Stomach (tissue), 4 donors: ENCODE data around the gene NPIPB8.

Experiments
- CTCF ChIP-seq, 7 experiments: fragments of 450-650 bp in 4 of 7; fragments of 200-600 bp in 3 of 7; sonication (generic) in 3 of 7; IDR thresholded peaks; one replicate each; pipeline ENCODE4 v1.5.1; 2016 to 2019; ENCODE audit warnings: antibody characterized with exemption in 7 of 7, control low read depth in 2 of 7, mild to moderate bottlenecking in 1 of 7
- EP300 ChIP-seq: sonication (generic); formaldehyde crosslinking; IDR thresholded peaks from one replicate; pipeline ENCODE4 v1.6.1; 2017; ENCODE audit warnings: antibody characterized with exemption
- POLR2A ChIP-seq, 4 donors: fragments of 450-650 bp; IDR thresholded peaks; one replicate each; pipeline ENCODE4 v1.6.1; 2016; ENCODE audit warnings: antibody characterized with exemption in 4 of 4, control low read depth in 2 of 4, mild to moderate bottlenecking in 1 of 4, moderate library complexity in 1 of 4
- POLR2AphosphoS5 ChIP-seq, 3 donors: sonication (generic); formaldehyde crosslinking; IDR thresholded peaks; one replicate each; pipeline ENCODE4 v1.6.1; 2016; ENCODE audit warnings: antibody characterized with exemption in 3 of 3

- no peak for TF ChIP-seq CTCF (IDR thresholded peaks at IDR 0.05)
- TF ChIP-seq POLR2A (IDR thresholded peaks at IDR 0.05), result no peak
- TF ChIP-seq POLR2AphosphoS5 (IDR thresholded peaks at IDR 0.05), result no peak
- no peak for TF ChIP-seq EP300
Observed at GRCh38 chr16:28606291-28607115, 31.4 kb upstream of the NPIPB8 start.
